ENCODE data around the gene ABCB9.

DNA sequence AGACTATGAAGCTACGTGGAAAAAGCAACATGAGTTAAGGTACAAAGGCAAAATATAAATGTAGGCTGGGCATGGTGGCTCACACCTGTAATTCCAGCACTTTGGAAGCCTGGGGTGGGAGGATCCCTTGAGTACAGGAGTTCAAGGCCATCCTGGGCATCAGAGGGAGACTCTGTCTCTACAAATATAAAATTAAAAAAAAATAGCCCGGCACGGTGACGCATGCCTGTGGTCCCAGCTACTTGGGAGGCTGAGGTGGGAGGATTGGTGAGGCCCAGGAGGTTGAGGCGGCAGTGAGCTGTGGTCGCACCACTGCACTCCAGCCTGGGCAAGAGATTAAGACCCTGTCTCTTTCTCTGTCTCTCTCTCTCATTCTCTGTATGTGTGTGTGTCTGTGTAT is 66.4 kb downstream of the ABCB9 start:
- TF ChIP-seq POLR2AphosphoS5 (IDR thresholded peaks at IDR 0.05; ENCODE audit: low read depth, low read length): no peak
- TF ChIP-seq CTCF (IDR thresholded peaks at IDR 0.05; ENCODE audit: control extremely low read depth in 1 of 3, insufficient read depth in 1 of 3, low read depth in 1 of 3, low read length in 3 of 3): no peak
- no peak for TF ChIP-seq POLR2A (IDR thresholded peaks at IDR 0.05; ENCODE audit: control extremely low read depth in 1 of 2, low read depth in 2 of 2, low read length in 2 of 2)
- TF ChIP-seq YY1 (IDR thresholded peaks at IDR 0.05; ENCODE audit: low read depth, low read length): no peak
- no peak for TF ChIP-seq EP300 (IDR thresholded peaks at IDR 0.05; ENCODE audit: borderline replicate concordance in 1 of 2, low read depth in 2 of 2, low read length in 2 of 2)

Measured in H1 (cell line).